Posterior cingulate gyrus (tissue), 11 donors: Measurements from ENCODE around the gene EHD1.

ENCODE experiments used
- DNase-seq, 10 donors: peaks; one replicate each; pipeline versions ENCODE4 v3.0.0 to v3.0.0-alpha.2; 2020 to 2021; ENCODE audit warnings: mixed read lengths in 3 of 10
- intact Hi-C: fragments of 100-400 bp; cut with DNase I; formaldehyde crosslinking; loops from one replicate; pipeline ENCODE4 v1.15.1; 2023

The EHD1 gene

DNA sequence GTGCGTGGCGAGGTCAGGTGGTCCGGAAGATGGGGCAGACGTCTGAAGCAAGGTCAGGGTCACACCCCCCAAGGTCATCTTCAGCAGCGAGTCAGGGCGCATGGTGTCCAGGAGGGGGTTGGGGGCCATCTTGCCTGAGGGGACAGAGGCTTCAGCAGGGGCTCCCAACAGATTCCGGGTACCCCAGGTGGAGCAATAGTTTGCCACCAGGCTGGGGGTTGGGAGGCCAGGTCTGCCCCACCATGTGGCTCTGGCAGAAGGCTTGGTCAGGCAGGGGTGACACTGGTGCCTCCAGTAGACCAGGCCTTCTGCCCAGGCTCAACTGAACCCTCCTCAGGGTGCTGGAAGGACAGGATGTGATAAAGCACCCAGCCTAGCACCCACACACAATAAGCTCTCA is 32.7 kb upstream of the EHD1 start:
- intact Hi-C loops, result no loop called here
- no peak for DNase-seq

DNA sequence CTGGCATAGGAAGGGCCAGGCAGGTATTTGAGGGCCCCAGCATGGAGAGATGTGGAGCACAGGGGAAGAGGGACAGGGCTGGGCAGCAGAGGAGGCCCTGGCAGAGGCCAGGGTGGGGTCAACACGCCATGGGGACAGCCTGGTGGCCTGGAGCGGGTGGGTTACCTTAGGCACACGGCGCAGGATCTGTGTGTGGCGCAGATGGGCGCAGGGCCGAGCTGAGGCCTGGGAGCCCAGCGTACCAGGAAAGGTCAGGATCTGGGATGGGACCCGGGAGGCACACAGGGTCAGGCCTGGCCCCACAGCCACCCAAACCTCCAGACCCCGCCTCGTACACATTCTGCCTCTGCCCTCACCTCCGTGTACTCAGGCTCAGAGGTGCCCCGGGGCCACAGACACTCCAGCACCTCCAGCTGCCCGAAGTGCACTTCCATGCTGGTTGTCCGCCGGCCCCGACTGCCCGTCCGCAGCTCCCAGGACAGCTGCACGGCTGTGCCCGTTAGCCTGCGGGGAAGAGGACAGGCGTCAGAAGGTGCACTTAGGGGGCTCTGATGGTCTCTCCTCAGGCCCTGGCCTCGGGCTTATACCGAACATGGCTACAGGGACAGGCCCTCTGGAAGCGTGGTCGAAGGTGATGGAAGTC is 32.2 kb upstream of the EHD1 start:
- intact Hi-C loops, result no loop called here
- DNase-seq, result no peak

DNA sequence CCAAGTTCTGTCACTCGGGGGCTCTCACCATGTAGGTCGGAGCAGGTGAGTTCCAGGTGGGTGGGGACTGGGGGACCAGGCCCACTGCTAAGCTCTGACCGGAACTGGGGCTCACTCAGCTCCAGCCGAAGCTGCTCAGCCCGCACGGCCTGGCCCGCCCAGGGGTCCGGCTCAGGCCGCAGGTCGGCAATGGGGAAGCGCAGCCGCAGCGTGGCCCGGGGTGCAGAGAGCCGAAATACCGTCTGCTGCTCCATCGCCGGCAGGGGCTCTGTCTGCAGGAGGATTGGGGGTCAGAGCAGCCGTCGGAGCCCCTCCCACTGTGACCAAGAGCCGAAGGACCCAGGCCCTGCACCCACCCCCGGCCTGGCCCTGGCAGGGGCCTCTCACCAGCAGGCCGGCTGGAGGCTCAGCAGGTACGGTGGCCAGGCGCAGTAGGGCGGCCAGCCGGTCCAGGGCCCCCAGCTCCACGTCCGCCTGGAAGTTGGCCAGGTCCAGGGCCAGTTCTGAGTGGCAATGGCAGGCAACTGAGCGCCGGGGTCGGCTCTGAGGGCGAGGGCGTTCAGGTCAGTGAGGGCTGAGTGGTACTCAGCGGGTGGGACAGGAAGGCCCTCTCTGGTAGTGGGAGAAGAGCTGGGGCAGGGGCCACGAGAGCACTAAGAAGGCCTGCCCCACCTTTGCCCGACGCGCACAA is 31.4 kb upstream of the EHD1 start:
- no peak for DNase-seq
- intact Hi-C loops, result no loop called here

GRCh38 chr11:64908766-64909165 is 30.3 kb upstream of the EHD1 start:
- DNase-seq, result no peak
- intact Hi-C loops, result no loop called here

GRCh38 chr11:64906314-64906635 is 27.9 kb upstream of the EHD1 start:
- intact Hi-C loops, result no loop called here
- DNase-seq, result no peak

GRCh38 chr11:64905516-64906313 is 27.3 kb upstream of the EHD1 start:
- no peak for DNase-seq
- intact Hi-C loops, result no loop called here

DNA sequence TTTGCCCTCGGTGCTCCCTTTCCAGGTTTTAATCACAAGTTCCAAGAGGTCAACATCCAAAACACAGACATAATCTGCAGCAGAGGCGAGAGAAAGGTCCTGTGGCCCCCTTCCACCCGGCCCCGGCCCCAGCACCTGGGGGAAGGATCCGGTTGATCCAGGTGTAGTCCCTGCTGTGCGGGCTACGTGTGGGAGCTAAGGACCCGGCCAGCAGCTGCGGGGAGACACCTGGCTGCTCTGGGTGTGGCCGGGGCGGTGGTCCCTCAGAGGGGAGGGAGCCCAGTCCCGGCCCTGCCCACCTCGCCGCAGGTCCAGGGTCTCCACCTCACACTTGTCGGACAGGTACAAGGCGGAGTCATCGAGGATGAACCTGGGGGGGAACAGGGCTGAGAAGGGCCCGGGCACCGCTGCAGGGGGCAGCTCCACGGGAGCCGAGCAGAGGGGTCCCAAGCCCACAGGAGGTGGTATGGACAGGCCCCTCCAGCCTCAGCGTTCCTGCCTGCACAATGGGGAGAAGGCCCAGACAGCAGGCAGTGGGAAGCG is 24.9 kb upstream of the EHD1 start:
- DNase-seq, result no peak
- intact Hi-C loops, result no loop called here

- no peak for DNase-seq
- intact Hi-C loops, result no loop called here
Observed at GRCh38 chr11:64902102-64902900, 23.9 kb upstream of the EHD1 start.

- intact Hi-C loops, result no loop called here
- DNase-seq, result peak in 1 of 10 donors; percentile 76
Observed at GRCh38 chr11:64900774-64901173, 22.4 kb upstream of the EHD1 start.

DNA sequence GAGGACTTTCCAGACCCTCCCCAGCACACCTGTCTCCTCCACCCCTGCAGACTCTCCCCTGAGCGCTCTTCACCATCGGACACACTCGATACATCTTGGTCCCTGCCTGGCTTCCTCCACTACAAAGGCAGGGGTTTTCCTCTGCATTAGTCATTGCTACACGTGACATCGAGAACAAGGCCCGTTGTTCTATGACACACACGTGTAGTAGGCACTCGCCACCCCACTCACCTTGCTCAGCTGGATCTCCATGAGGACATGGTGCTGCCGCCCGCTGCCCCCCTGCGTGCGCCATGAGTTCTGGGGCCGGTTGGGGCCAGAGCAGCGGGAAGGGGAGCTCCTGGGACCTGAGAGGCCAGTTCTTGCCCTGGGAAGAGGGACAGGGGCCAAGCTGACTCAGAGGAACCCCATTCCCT is 21.9 kb upstream of the EHD1 start:
- DNase-seq, result no peak
- intact Hi-C loops, result no loop called here

GRCh38 chr11:64898541-64898940 is 20.1 kb upstream of the EHD1 start:
- intact Hi-C loops, result no loop called here
- peak in 1 of 10 donors; percentile 82 for DNase-seq

- intact Hi-C loops, result no loop called here
- peak in 1 of 10 donors; percentile 72 for DNase-seq
Observed at GRCh38 chr11:64898076-64898445, 19.6 kb upstream of the EHD1 start.

- intact Hi-C loops, result no loop called here
Observed at GRCh38 chr11:64897381-64898075, 19.1 kb upstream of the EHD1 start.

GRCh38 chr11:64896448-64897022 is 18.1 kb upstream of the EHD1 start:
- DNase-seq, result no peak
- intact Hi-C loops, result no loop called here

More at GRCh38 chr11:64897381-64898075, 19.1 kb upstream of the EHD1 start:
- no peak for DNase-seq

- intact Hi-C loops, result loop anchor here (1.0 kb wide), 1 partner anchor 48 kb away; no protein-coding TSS in a partner anchor
- peak in 1 of 10 donors; percentile 79 for DNase-seq
Observed at GRCh38 chr11:64894812-64895452, 16.5 kb upstream of the EHD1 start.

DNA sequence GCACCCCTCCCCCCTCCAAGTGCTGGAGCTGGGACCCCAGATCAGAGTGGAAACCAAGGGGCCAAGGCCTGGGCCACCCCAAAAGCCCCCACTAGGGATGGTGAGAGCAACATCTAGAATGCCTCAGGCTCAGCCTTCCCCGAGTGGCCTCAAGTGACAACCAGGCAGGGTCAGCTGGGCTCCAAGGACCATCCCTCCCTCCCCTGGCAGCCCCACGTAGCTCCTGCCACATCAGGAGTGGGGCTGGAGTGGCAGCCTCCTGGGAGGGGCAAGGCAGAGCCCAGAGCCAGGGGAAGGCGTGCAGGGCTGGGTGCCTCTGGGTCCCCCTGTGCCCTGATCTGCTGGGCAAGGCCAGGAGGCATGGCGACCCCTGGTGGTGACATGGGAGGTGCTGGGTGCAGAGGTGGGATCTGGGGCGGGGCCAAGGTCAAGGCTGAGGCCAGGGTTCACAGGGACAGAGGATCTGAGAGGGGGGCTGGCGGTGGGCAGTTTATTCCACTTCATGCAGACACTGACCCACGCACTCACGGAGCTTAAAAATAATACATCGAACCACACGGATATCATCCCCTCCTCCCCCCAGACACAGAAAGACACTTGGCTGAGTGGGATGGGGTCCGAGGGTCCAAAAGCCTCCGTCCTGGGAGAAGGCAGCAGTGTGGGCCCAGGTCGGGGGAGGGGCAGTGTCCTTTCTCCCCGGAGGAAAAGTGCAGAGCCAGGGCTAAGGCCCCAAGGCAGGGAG is 15.8 kb upstream of the EHD1 start:
- intact Hi-C loops, result loop anchor here (1.0 kb wide), 1 partner anchor 47 kb away; no protein-coding TSS in a partner anchor
- DNase-seq, result peak in 9 of 10 donors; percentile 49 to 96 (median 81)

GRCh38 chr11:64893194-64894069 is 15.0 kb upstream of the EHD1 start:
- intact Hi-C loops, result loop anchor here (1.0 kb wide), 1 partner anchor 46 kb away; no protein-coding TSS in a partner anchor

More at GRCh38 chr11:64893194-64894069, 15.0 kb upstream of the EHD1 start:
- DNase-seq, result peak in 1 of 10 donors; percentile 70
